Esophagus squamous epithelium (tissue), 4 donors: ENCODE results near the gene RBP3.

Source experiments
- POLR2A ChIP-seq, 4 donors: fragments of 450-650 bp; IDR thresholded peaks; one replicate each; pipeline ENCODE4 v1.6.1; 2017; ENCODE audit warnings: antibody characterized with exemption in 4 of 4, mild to moderate bottlenecking in 4 of 4, moderate library complexity in 3 of 4
- TF ChIP-seq, protein P1 (sequence below), 6 experiments: fragments of 450-650 bp in 4 of 6; fragments of 200-600 bp in 2 of 6; sonication (generic) in 2 of 6; IDR thresholded peaks; one replicate each; pipeline ENCODE4 v1.5.1; 2016 to 2019; ENCODE audit warnings: antibody characterized with exemption in 6 of 6, mild to moderate bottlenecking in 4 of 6, moderate library complexity in 4 of 6

GRCh38 chr10:47334466-47335295 is 13.5 kb upstream of the RBP3 start:
- TF ChIP-seq, protein P1, sequence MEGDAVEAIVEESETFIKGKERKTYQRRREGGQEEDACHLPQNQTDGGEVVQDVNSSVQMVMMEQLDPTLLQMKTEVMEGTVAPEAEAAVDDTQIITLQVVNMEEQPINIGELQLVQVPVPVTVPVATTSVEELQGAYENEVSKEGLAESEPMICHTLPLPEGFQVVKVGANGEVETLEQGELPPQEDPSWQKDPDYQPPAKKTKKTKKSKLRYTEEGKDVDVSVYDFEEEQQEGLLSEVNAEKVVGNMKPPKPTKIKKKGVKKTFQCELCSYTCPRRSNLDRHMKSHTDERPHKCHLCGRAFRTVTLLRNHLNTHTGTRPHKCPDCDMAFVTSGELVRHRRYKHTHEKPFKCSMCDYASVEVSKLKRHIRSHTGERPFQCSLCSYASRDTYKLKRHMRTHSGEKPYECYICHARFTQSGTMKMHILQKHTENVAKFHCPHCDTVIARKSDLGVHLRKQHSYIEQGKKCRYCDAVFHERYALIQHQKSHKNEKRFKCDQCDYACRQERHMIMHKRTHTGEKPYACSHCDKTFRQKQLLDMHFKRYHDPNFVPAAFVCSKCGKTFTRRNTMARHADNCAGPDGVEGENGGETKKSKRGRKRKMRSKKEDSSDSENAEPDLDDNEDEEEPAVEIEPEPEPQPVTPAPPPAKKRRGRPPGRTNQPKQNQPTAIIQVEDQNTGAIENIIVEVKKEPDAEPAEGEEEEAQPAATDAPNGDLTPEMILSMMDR (IDR thresholded peaks at IDR 0.05): no peak
- no peak for TF ChIP-seq POLR2A (IDR thresholded peaks at IDR 0.05)
